ENCODE data around the gene LAD1. TPM values are rescaled to one million over a fixed set of nuclear protein-coding genes. Genes with fewer than 3 reads are reported as not detected.

Gene LAD1
- total and polyA plus RNA-seq, 5 donors, result 1.3 to 5.0 (median 2.5) TPM

DNA sequence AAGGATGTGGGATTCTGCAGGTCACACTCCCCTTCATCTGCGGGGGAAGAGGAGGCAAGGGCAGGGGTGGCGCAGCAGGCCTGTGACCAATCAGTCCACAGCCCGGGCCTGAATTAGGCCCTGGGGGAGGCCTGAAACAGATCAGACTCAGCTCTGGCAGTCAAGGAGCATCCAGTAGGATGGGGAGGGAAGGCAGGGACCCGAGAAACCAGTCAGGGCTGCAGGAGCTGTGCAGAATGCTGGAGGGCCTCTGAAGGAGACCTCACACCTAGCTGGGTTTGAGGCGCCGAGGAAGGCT, 34.4 kb downstream of the LAD1 start:
- Histone ChIP-seq H3K27me3 (ENCODE audit: control insufficient read depth, insufficient read depth) (no peaks in the 10 kb centered on the region), H3K4me1 (ENCODE audit: control insufficient read depth, insufficient read depth, low read length) (peaks cover 2% of the 10 kb centered on the region), H3K4me3 (ENCODE audit: low read length) (no peak overlapping the region), H3K9me3 (ENCODE audit: control insufficient read depth, low read length) (no peaks in the 10 kb centered on the region), H3K27ac (ENCODE audit: low read length) (no peak overlapping the region)
- intact Hi-C loops (cut with DNase I), result loop anchor here in 3 of 4 donors (5.0 to 10.0 kb wide), 2 partner anchors 110 to 112 kb away; no protein-coding TSS in a partner anchor
- DNase-seq, result peak in 2 of 3 donors; percentile 14 to 41
- ATAC-seq, result no peak
- 73% methylated on average over 6 of the region's 6 CpGs for WGBS

DNA sequence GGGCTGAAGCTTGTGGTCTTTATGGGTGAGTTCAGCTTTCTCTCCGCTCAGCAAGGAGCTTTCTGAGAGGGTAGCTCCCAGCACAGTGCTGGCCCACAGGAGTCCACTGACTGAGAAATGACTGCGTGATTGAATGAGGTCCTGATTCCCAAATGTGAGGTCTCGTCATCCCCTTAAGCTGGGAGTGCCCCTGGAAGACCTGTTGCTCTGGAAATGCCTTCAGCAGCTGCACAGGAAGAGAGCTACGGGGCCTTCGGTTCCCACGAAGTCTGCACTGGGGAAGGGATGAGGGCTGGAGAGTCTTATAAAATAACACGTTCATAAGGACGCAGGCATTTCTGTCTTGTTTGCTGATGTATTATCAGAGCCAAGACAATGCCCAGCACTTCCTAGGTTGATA, 35.7 kb downstream of the LAD1 start:
- ATAC-seq (no peak), DNase-seq (peak in 1 of 3 donors; percentile 10)
- intact Hi-C loops (cut with DNase I), result loop anchor here in 3 of 4 donors (5.0 to 10.0 kb wide), 2 partner anchors 109 to 111 kb away; no protein-coding TSS in a partner anchor
- H3K4me3 ChIP-seq (ENCODE audit: low read length), result no peak overlapping the region
- 48% methylated on average over 8 of the region's 8 CpGs for WGBS
- no peaks in the 10 kb centered on the region for H3K9me3 ChIP-seq (ENCODE audit: control insufficient read depth, low read length)
- peak overlapping the region; percentile 26 for H3K27ac ChIP-seq (ENCODE audit: low read length)
- no peaks in the 10 kb centered on the region for H3K4me1 ChIP-seq (ENCODE audit: control insufficient read depth, insufficient read depth, low read length)
- H3K27me3 ChIP-seq (ENCODE audit: control insufficient read depth, insufficient read depth), result no peaks in the 10 kb centered on the region

DNA sequence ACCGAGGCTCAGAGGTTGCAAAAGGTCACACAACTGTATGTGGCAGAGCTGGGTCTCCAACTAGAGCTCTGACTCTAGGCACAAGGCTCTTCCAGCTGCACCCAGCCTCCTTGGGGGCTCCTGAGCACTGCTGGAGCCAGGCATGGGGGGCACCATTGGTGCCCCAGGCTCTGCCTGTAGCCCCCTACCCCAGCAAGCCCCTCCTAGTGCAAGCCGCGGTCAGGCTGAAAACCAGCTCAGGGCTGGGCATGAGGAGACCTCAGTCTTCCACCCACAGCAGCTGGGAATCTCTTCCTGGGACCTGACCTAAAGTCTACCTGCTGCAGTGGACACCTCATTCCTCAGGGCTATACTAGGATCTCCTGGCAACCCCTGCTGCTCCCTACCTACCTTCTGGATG, 36.2 kb downstream of the LAD1 start:
- ATAC-seq (no peak), DNase-seq (peak in 1 of 3 donors; percentile 26)
- Histone ChIP-seq H3K27me3 (ENCODE audit: control insufficient read depth, insufficient read depth) (no peaks in the 10 kb centered on the region), H3K4me1 (ENCODE audit: control insufficient read depth, insufficient read depth, low read length) (no peaks in the 10 kb centered on the region), H3K27ac (ENCODE audit: low read length) (peak overlapping the region; percentile 26), H3K4me3 (ENCODE audit: low read length) (no peak overlapping the region), H3K9me3 (ENCODE audit: control insufficient read depth, low read length) (no peaks in the 10 kb centered on the region)
- intact Hi-C loops (cut with DNase I), result loop anchor here in 3 of 4 donors (5.0 to 10.0 kb wide), 2 partner anchors 108 to 111 kb away; no protein-coding TSS in a partner anchor
- 84% methylated on average over 3 of the region's 3 CpGs for WGBS

DNA sequence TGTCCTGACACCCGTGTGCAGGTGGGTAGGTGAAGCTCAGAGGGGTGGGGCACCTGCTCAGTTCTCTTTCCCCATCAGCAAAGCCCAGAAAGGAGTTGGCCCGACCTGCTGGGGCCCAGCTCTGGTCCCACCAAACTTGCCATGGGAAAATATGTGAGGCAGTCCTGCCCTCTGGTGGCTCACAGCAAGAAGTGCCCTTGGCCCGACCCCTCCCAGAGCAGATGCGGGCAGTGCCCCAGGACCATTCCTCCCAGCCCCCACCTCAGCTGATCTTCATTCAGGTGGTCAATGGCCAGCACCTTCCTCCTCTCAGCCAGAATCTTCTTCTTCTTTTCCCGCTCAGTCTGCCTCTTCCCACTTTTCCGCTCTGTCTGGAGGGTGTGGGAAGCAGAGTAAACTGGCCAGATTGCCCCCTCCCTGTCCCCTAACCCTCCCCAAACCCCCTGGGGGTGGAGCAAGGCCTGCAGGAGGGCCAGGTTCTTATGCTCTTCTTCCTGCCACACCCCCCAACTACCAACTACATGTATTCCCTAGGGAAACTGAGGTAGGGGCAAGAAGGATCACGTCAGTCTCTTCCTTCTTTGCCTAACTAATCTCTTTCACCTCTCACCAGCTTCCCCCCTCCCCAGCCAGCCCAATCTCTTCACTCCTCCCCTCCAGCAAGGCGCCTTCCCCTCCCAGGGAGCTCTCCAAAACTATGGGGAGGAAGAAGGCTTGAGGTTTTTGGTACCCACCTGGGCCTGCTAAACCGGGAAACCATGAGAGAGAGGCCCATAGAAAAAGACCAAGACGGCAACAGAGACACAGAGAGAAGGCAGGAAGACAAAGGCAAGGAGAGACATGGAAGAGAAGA, 37.2 kb downstream of the LAD1 start:
- Histone ChIP-seq H3K9me3 (ENCODE audit: control insufficient read depth, low read length) (no peaks in the 10 kb centered on the region), H3K4me1 (ENCODE audit: control insufficient read depth, insufficient read depth, low read length) (no peaks in the 10 kb centered on the region), H3K4me3 (ENCODE audit: low read length) (no peak overlapping the region), H3K27ac (ENCODE audit: low read length) (peak overlapping the region; percentile 25), H3K27me3 (ENCODE audit: control insufficient read depth, insufficient read depth) (no peaks in the 10 kb centered on the region)
- intact Hi-C loops (cut with DNase I), result loop anchor here in 3 of 4 donors (5.0 to 10.0 kb wide), 2 partner anchors 107 to 110 kb away; no protein-coding TSS in a partner anchor
- DNase-seq (peak; percentile 46 to 73 (median 61)), ATAC-seq (no peak)
- WGBS, result 39% methylated on average over 10 of the region's 10 CpGs

DNA sequence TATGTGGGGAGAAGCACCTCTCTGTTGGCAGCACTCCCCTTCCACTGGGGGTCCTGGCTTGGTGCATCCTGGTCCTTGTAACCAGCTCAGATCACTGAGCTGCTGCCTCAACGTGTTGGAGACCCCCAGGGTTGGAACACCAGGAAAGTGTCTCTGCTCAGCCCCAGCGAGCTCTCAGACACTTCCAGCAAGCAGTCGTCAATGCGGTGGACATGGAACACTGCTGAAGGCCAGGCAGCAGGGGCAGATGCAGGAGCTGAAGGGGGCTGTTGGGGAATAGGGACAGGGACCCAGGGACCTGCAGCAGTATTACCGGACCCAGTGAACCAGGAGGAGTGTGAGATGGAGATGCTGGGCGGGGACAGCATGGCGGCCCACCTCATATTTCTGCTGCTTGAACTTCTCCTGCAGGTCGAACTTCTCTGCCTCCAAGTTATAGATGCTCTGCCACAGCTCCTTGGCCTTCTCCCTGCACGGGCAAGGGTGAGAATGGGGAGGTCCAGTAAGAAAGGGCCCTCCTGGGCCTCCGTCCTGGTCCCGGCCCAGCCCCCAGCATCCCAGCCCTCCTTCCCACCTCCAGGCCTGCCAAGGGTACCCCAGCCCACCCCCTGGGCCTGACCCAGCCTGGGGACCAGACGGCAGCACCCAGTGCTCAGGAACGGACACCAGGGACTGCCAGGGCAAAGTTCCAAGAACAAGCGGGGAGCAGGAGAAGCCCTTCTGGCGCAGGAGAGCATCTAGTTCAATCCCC, 38.0 kb downstream of the LAD1 start:
- WGBS, result 67% methylated on average over 15 of the region's 15 CpGs
- ATAC-seq (no peak), DNase-seq (peak in 2 of 3 donors; percentile 50 to 61)
- intact Hi-C loops (cut with DNase I), result loop anchor here in 3 of 4 donors (5.0 to 10.0 kb wide), 2 partner anchors 106 to 109 kb away; no protein-coding TSS in a partner anchor
- Histone ChIP-seq H3K9me3 (ENCODE audit: control insufficient read depth, low read length) (no peaks in the 10 kb centered on the region), H3K4me3 (ENCODE audit: low read length) (no peak overlapping the region), H3K27ac (ENCODE audit: low read length) (no peak overlapping the region), H3K27me3 (ENCODE audit: control insufficient read depth, insufficient read depth) (no peaks in the 10 kb centered on the region), H3K4me1 (ENCODE audit: control insufficient read depth, insufficient read depth, low read length) (no peaks in the 10 kb centered on the region)

DNA sequence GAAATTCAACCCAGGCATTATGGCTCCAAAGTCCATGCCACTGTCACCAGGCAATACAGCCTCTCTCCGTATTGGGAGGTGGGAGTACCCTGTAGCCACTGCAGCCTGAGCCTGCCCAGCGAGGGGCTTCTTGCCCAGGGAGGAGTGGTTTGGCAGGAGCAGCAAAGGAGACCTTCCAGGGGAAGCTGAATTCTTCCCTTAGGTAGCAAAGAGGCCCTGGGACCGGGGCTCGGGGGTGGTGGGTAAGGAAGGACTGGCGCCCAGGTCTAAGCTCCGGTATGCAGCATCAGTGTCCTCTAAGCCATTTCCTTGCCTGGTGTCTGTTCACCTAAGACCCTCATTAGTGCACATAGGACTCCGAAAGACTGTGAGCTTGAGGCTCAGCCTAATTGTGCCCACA, 38.6 kb downstream of the LAD1 start:
- WGBS, result 78% methylated on average over 7 of the region's 7 CpGs
- no peaks in the 10 kb centered on the region for H3K27me3 ChIP-seq (ENCODE audit: control insufficient read depth, insufficient read depth)

DNA sequence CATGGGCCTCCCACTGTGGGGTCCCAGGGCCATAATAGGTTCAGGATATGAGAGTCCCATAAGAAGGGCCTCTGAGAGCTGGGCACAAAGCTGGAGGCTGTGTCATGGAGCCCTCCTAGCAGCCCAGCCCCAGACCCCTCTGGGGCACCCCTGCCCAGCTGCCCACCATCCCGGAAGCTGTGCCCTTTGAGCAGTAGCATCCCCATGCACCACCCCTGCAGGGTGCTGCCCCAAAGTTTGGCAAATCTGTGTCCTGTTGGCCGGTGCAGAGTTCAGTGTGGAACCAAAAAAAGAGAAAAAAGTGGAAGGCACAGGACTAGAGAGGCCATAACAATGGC, 39.3 kb downstream of the LAD1 start:
- Histone ChIP-seq H3K27me3 (ENCODE audit: control insufficient read depth, insufficient read depth) (no peaks in the 10 kb centered on the region), H3K9me3 (ENCODE audit: control insufficient read depth, low read length) (no peaks in the 10 kb centered on the region), H3K4me1 (ENCODE audit: control insufficient read depth, insufficient read depth, low read length) (no peaks in the 10 kb centered on the region), H3K27ac (ENCODE audit: low read length) (no peak overlapping the region), H3K4me3 (ENCODE audit: low read length) (no peak overlapping the region)
- 87% methylated on average over 2 of the region's 2 CpGs for WGBS
- no peak for ATAC-seq
- DNase-seq, result peak in 2 of 3 donors; percentile 14 to 29
- intact Hi-C loops (cut with DNase I), result loop anchor here in 3 of 4 donors (5.0 to 10.0 kb wide), 2 partner anchors 105 to 108 kb away; no protein-coding TSS in a partner anchor

More for the DNA sequence above, 38.6 kb downstream of the LAD1 start:
- Histone ChIP-seq H3K4me3 (ENCODE audit: low read length) (no peak overlapping the region), H3K9me3 (ENCODE audit: control insufficient read depth, low read length) (no peaks in the 10 kb centered on the region), H3K27ac (ENCODE audit: low read length) (no peak overlapping the region), H3K4me1 (ENCODE audit: control insufficient read depth, insufficient read depth, low read length) (no peaks in the 10 kb centered on the region)
- DNase-seq, result peak in 2 of 3 donors; percentile 28 to 40
- no peak for ATAC-seq
- intact Hi-C loops (cut with DNase I), result loop anchor here in 3 of 4 donors (5.0 to 10.0 kb wide), 2 partner anchors 106 to 108 kb away; no protein-coding TSS in a partner anchor

DNA sequence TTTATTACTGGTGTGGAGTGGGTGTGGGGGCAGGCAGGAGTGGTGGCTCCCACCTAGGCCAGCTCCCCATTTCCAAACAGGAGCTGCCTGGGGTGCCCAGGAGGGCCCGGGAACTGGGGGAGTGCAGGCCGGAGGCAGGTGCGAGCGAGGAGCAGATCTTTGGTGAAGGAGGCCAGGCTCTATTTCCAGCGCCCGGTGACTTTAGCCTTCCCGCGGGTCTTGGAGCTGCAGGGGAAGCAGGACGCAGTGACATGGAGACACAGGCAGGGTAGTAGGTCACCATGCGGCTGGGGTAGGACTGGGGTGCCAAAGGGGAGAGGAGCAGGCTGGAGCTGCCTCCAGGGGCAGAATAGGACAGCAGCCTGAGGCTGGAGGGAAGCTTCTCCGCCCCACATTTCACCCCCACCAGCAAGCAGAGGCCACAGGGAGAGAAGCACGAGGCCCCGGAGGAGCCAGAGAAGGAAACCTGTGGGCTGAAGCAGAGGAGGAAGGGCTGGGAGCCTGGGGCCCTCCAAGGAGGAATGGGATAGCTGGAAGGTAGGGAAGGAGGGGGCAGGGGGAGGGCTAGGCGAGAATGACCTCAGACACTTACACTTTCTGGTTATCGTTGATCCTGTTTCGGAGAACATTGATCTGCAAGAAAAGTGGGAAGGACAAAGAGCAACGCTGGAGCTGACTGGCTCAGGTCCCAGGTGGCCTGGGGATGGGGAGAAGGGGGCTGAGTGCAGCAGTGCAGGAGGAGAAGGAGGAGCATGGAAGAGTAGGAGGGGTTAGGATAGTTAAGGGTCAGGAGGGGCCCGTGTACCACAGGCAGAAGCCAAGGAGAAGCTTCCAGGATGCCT, 39.9 kb downstream of the LAD1 start:
- H3K9me3 ChIP-seq (ENCODE audit: control insufficient read depth, low read length), result no peaks in the 10 kb centered on the region
- no peaks in the 10 kb centered on the region for H3K4me1 ChIP-seq (ENCODE audit: control insufficient read depth, insufficient read depth, low read length)
- 69% methylated on average over 18 of the region's 18 CpGs for WGBS
- ATAC-seq (no peak), DNase-seq (peak in 2 of 3 donors; percentile 24 to 41)
- no peaks in the 10 kb centered on the region for H3K27me3 ChIP-seq (ENCODE audit: control insufficient read depth, insufficient read depth)
- intact Hi-C loops (cut with DNase I), result no loop called here
- no peak overlapping the region for H3K4me3 ChIP-seq (ENCODE audit: low read length)
- peak overlapping the region; percentile 55 for H3K27ac ChIP-seq (ENCODE audit: low read length)

DNA sequence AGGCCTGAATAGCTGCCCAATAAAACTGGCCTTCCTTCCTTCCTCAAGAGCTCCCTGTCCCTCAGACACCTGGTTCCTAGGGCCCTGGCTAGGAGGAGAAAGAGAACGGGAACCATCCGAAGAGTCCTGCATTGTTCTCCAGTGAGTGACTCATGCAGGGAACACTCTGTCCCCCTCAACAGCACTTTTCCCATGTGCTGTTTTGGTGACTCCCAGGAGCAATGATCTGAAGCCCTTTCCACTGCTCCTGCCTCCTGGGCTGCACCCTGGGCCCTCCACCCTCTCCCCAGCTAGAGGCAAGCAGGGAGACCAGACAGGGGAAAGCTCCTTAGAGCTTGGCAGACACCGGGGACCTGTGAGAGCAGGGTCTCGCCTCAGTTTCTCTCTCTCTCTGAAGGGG, 40.5 kb downstream of the LAD1 start:
- no peaks in the 10 kb centered on the region for H3K4me1 ChIP-seq (ENCODE audit: control insufficient read depth, insufficient read depth, low read length)
- intact Hi-C loops (cut with DNase I), result no loop called here
- no peak for ATAC-seq
- DNase-seq, result peak in 2 of 3 donors; percentile 13 to 40
- WGBS, result 76% methylated on average over 4 of the region's 4 CpGs
- no peak overlapping the region for H3K4me3 ChIP-seq (ENCODE audit: low read length)
- no peaks in the 10 kb centered on the region for H3K27me3 ChIP-seq (ENCODE audit: control insufficient read depth, insufficient read depth)
- no peaks in the 10 kb centered on the region for H3K9me3 ChIP-seq (ENCODE audit: control insufficient read depth, low read length)
- peak overlapping the region; percentile 55 for H3K27ac ChIP-seq (ENCODE audit: low read length)

DNA sequence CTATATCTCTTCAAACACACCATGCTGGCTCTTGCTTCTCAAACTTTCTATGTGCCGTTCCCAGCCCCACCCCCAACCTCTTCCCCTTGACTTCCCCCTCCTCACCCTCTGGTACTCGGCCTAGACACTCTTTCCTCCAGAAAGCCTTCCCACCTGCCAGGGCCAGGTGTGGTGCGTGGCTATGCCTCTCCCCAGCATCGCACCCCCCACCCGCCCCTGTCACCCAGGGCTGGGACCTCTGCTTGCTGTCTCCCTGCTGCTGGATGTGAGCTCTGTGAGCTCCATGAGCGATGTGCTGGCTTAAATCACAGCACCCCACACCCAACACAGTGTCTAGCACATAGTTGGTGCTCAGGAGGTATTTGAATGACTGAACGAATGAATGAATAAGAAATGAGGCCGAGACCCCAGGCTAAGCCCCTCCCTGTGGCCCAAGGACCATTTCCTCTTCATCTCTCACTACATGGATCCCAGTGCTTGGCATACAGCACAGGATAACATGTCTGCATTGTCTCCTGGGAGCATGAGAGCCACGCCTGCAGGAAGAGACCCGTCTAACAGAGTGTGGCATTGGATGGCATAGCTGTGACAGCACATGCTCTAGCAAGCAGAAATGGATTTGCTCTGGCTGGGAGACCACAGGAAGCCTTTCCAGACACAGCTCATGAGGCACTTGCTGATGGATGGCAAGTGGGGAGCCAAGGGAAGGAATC, 41.3 kb downstream of the LAD1 start:
- 64% methylated on average over 10 of the region's 10 CpGs for WGBS
- Histone ChIP-seq H3K27me3 (ENCODE audit: control insufficient read depth, insufficient read depth) (no peaks in the 10 kb centered on the region), H3K4me1 (ENCODE audit: control insufficient read depth, insufficient read depth, low read length) (no peaks in the 10 kb centered on the region), H3K9me3 (ENCODE audit: control insufficient read depth, low read length) (no peaks in the 10 kb centered on the region), H3K27ac (ENCODE audit: low read length) (no peak overlapping the region), H3K4me3 (ENCODE audit: low read length) (no peak overlapping the region)
- ATAC-seq, result peak; percentile 2
- peak in 2 of 3 donors; percentile 54 to 69 for DNase-seq
- intact Hi-C loops (cut with DNase I), result no loop called here

Measured in right cardiac atrium (tissue), 5 donors.